Heart left ventricle (tissue), 16 donors: ENCODE data around the gene CRACR2A. TPM values are rescaled to one million over a fixed set of nuclear protein-coding genes. Genes with fewer than 3 reads are reported as not detected.

Source experiments
- ATAC-seq, 4 donors: fragments of 200-7000 bp; cut with Tn5 transposase; one replicate each; pipeline ENCODE4 v1.9.1; 2020 to 2022; ENCODE audit warnings: moderate library complexity in 4 of 4, mild to moderate bottlenecking in 3 of 4, moderate number of reproducible peaks in 1 of 4
- DNase-seq, 5 donors: peaks; one replicate each; pipeline ENCODE4 v3.0.0-alpha.2; 2020
- H3K27ac ChIP-seq, 12 donors: fragments of 200-600 bp; sonication (generic) in 4 of 12; one replicate each; pipeline versions ENCODE4 v1.5.0 to v1.8.0; 2016 to 2022; ENCODE audit warnings: mild to moderate bottlenecking in 2 of 12
- H3K27me3 ChIP-seq, 9 donors: fragments of 200-600 bp; sonication (generic) in 2 of 9; one replicate each; pipeline versions ENCODE4 v1.5.1 to v1.8.0; 2016 to 2022; ENCODE audit warnings: mild to moderate bottlenecking in 3 of 9
- H3K36me3 ChIP-seq, 9 donors: fragments of 200-600 bp; sonication (generic) in 2 of 9; one replicate each; pipeline versions ENCODE4 v1.5.0 to v1.8.0; 2018 to 2022; ENCODE audit warnings: mild to moderate bottlenecking in 2 of 9
- H3K4me1 ChIP-seq, 12 donors: fragments of 200-600 bp; sonication (generic) in 4 of 12; one replicate each; pipeline versions ENCODE4 v1.5.0 to v1.8.0; 2016 to 2022; ENCODE audit warnings: mild to moderate bottlenecking in 3 of 12
- H3K4me3 ChIP-seq, 12 donors: fragments of 200-600 bp; sonication (generic) in 4 of 12; one replicate each; pipeline versions ENCODE4 v1.5.0 to v1.8.0; 2017 to 2022; ENCODE audit warnings: mild to moderate bottlenecking in 9 of 12, moderate library complexity in 4 of 12
- H3K9me3 ChIP-seq, 12 donors: fragments of 200-600 bp; sonication (generic) in 4 of 12; one replicate each; pipeline versions ENCODE4 v1.5.0 to v1.8.0; 2016 to 2022; ENCODE audit warnings: mild to moderate bottlenecking in 1 of 12
- CTCF ChIP-seq, 12 donors: fragments of 200-600 bp; sonication (generic) in 4 of 12; IDR thresholded peaks; one replicate each; pipeline versions ENCODE4 v1.5.0 to v1.8.0; 2018 to 2022; ENCODE audit warnings: antibody characterized with exemption in 12 of 12, mild to moderate bottlenecking in 5 of 12
- POLR2A ChIP-seq, 2 donors: fragments of 450-650 bp; IDR thresholded peaks; one replicate each; pipeline ENCODE4 v1.6.1; 2017; ENCODE audit warnings: antibody characterized with exemption in 2 of 2, mild to moderate bottlenecking in 2 of 2, moderate library complexity in 2 of 2
- WGBS, 4 donors: extraction: QIAGEN DNeasy Blood & Tissue Kit in 2 of 4; methylation state at CpG; one replicate each; pipeline versions ENCODE4 v1.1.5 to v1.1.7; 2013 to 2018; 5-methylcytosine and 5-hydroxymethylcytosine counted together
- intact Hi-C, 10 donors: fragments of 100-400 bp; cut with DNase I; formaldehyde crosslinking; loops; one replicate each; pipeline versions ENCODE4 v1.11.1 to v1.14.2; 2022
- polyA plus RNA-seq, 2 donors: library from polyadenylated mRNA; stranded (reverse); fragments of 200-250 nt; gene quantifications; one replicate each; pipeline ENCODE4 v1.2.3, GENCODE V29; 2013
- total RNA-seq, 9 donors: library from RNA; depleted of rRNA in 2 of 9; stranded (reverse); fragments of >200 nt in 2 of 9; fragmentation: NEBNext Ultra II Directional in 3 of 9; extraction: Animal tissue kit (Norgen Biotek cat#: 25700) in 3 of 9; gene quantifications; one replicate each; pipeline versions ENCODE4 v1.1.0 to v1.2.4, GENCODE V29; 2016 to 2023
- donor health status: ischemic (EF 13 %, LVEDD 7.1; RV severe dilation, severe dysfunction).
- donor health status: healthy with polysubstance abuse.
- donor health status: DM: no; HTN: yes; CAD: no.
- donor health status: DM: no; HTN: no; CAD: no.
- donor health status: ischemic (EF 25% LVEDD 6.9; RV normal size, moderate dysfunction).
- donor health status: ischemic (EF 25% LVEDD 5.7; RV mildly dilated, moderate dysfunction).
- donor health status: healthy.
- donor health status: DM: yes; HTN: yes; CAD: no.
- donor health status: ischemic (EF 35%, LVEDD 5.7; RV mildly dilated, moderate dysfunction).
- donor health status: nonischemic (EF 11% LVEDD 7.7; RV severe dilation, severe dysfunction).
- donor health status: DM: yes; HTN: yes; CAD: no.
- donor health status: PGD.
- donor health status: ischemic (EF 29% LVEDD 5.4; RV normal size, mild dysfunction).
- donor health status: nonischemic (EF 23%, LVEDD 6.1; RV moderate dilation, normal function).

Gene CRACR2A
- total and polyA plus RNA-seq, 11 donors: 1.0 to 14.1 (median 4.7) TPM

- no peak for ATAC-seq
- no peak for DNase-seq
- intact Hi-C loops: no loop called here
These were observed 139.1 kb downstream of the CRACR2A start for GRCh38 chr12:3613641-3614395.

DNA sequence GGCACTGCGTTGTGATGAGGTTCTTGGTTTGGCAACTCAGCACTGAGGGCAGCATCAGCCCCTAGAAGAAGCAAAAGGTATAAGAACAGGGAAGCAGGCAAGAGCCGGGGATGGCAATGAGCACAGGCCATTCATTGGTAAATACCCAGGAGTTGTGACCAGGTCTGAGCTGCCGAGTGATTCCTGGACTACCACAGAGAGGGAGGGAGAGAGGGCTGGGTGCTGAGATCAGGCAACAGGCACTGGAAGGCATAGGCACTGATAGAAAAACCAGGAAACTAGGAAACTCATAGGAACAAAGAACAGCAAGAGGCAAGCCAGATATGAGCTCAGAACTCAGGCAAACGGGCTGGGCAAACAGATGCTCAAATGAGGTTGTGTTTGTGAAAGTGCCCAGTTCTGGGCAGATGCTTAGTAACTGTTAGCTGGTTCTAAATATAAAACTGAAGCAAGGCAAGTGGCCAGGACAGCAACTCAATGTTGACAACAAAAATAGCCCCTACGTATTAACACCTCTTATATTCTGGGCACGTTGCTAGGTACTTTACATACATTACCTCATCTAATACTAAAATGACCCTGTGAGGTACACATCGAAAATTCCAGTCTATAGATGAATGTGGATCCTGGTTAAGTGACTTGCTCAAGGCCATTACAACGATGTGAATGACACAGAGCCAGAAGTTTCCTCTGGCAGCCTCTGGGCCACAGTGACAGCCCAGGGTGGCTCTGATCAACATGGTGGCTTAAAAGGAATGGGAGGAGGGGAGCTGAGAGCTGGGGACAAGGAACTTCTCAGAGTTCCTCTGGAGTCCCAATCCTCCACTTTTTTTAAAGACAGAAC is 140.8 kb downstream of the CRACR2A start:
- H3K27me3 ChIP-seq: no peaks in the 10 kb centered on the region
- H3K36me3 ChIP-seq: peaks cover 0 to 15% (median 0%) of the 10 kb centered on the region in 9 donors
- DNase-seq (peak in 4 of 5 donors; percentile 35 to 48 (median 44)), ATAC-seq (peak; percentile 85 to 93 (median 89))
- TF ChIP-seq CTCF (IDR thresholded peaks at IDR 0.05) (no peak), POLR2A (IDR thresholded peaks at IDR 0.05) (no peak)
- intact Hi-C loops: no loop called here
- H3K4me1 ChIP-seq: peaks cover 0 to 33% (median 12%) of the 10 kb centered on the region in 12 donors
- H3K27ac ChIP-seq: peak overlapping the region; percentile 26 to 91 (median 77)
- H3K4me3 ChIP-seq: no peak overlapping the region
- peaks cover 0 to 14% (median 0%) of the 10 kb centered on the region in 12 donors for H3K9me3 ChIP-seq
- WGBS, 4 donors: 41 to 53% (median 48%) methylated on average over 8 of the region's 8 CpGs

More at GRCh38 chr12:3613641-3614395, 139.1 kb downstream of the CRACR2A start:
- Histone ChIP-seq H3K27me3 (no peaks in the 10 kb centered on the region), H3K4me1 (peaks cover 0 to 18% (median 3%) of the 10 kb centered on the region in 12 donors), H3K4me3 (no peak overlapping the region), H3K27ac (no peak overlapping the region), H3K36me3 (peaks cover 0 to 15% (median 0%) of the 10 kb centered on the region in 9 donors), H3K9me3 (peaks cover 0 to 14% (median 0%) of the 10 kb centered on the region in 12 donors)
- TF ChIP-seq CTCF (IDR thresholded peaks at IDR 0.05) (no peak), POLR2A (IDR thresholded peaks at IDR 0.05) (no peak)
- 83 to 89% (median 86%) methylated on average over 13 of the region's 13 CpGs for WGBS, 4 donors

- WGBS, 4 donors: 80 to 83% (median 82%) methylated on average over 4 of the region's 4 CpGs
- TF ChIP-seq POLR2A (IDR thresholded peaks at IDR 0.05) (no peak), CTCF (IDR thresholded peaks at IDR 0.05) (no peak)
- peaks cover 0 to 60% (median 31%) of the 10 kb centered on the region in 12 donors for H3K4me1 ChIP-seq
- DNase-seq (peak in 1 of 5 donors; percentile 15), ATAC-seq (no peak)
- H3K36me3 ChIP-seq: no peaks in the 10 kb centered on the region
- no peak overlapping the region for H3K4me3 ChIP-seq
- intact Hi-C loops: loop anchor here in 3 of 10 donors (5.0 to 10.0 kb wide), 3 partner anchors 76 to 263 kb away; partner anchors contain the start of gene PRMT8 (in 1 of the 3)
- H3K9me3 ChIP-seq: peaks cover 0 to 14% (median 0%) of the 10 kb centered on the region in 12 donors
- no peak overlapping the region for H3K27ac ChIP-seq
- no peaks in the 10 kb centered on the region for H3K27me3 ChIP-seq
These were observed 145.1 kb downstream of the CRACR2A start for GRCh38 chr12:3607821-3608220.
